ENCODE data around the gene ZNF436. TPM values are rescaled to one million over a fixed set of nuclear protein-coding genes. Genes with fewer than 3 reads are reported as not detected.

The ZNF436 gene
- total and polyA plus RNA-seq, 2 of the 8 experiments (the other 6 are each of a cell fraction or from before 2014, with no cell fraction given), result 0.65 to 1.8 TPM

DNA sequence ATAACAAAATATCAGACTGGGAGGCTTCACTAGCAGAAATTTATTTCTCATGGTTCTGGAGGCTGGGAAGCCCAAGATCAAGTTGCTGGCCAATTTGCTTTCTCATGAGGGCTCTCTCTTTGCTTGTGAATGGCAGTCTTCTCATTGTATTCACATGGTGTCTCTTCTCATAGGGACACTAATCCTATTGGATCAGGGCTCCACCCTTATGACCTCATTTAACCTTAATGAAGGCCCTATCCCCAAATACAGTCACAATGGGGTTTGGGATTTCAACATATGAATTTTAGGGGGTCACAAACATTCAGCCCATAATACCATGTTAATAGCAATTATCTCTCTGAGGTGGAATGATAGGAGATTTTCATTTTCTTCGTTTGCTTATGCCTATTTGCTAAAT, 29.6 kb upstream of the ZNF436 start:
- Histone ChIP-seq H2BK15ac (ENCODE audit: low read length) (no peak overlapping the region), H2BK5ac (ENCODE audit: low read depth, low read length) (no peak overlapping the region), H3K14ac (ENCODE audit: insufficient read length) (no peak overlapping the region), H3K23ac (ENCODE audit: insufficient read length) (no peak overlapping the region), H2BK20ac (ENCODE audit: low read length) (no peak overlapping the region), H2BK12ac (ENCODE audit: low read depth, low read length) (no peak overlapping the region), H4K8ac (ENCODE audit: extremely low read depth, insufficient read depth, low read length) (no peak overlapping the region), H3K27me3 (replicated peaks in 1 of 4; ENCODE audit: control insufficient read depth in 3 of 4, extremely low read depth in 1 of 4, insufficient read depth in 3 of 4, low read length in 3 of 4) (peaks cover 34 to 89% (median 66%) of the 10 kb centered on the region in 4 experiments), H2AK5ac (ENCODE audit: low read depth, low read length) (no peak overlapping the region), H3K79me1 (ENCODE audit: low read depth, low read length) (no peaks in the 10 kb centered on the region), H3K4me1 (replicated peaks in 1 of 4; ENCODE audit: control insufficient read depth in 3 of 4, insufficient read depth in 4 of 4, low read length in 3 of 4) (peaks cover 0 to 13% (median 5%) of the 10 kb centered on the region in 4 experiments; a peak in 6 of 7 replicates), H2AFZ (ENCODE audit: low read length) (no peak overlapping the region), H4K20me1 (replicated peaks in 1 of 2; ENCODE audit: control insufficient read depth in 1 of 2, insufficient read depth in 2 of 2, low read length in 2 of 2) (peaks cover 2 to 7% of the 10 kb centered on the region in 2 experiments), H3K4me3 (ENCODE audit: extremely low read depth in 1 of 4, insufficient read depth in 2 of 4, low read depth in 3 of 4, low read length in 4 of 4) (no peak overlapping the region), H3K36me3 (ENCODE audit: control insufficient read depth in 2 of 4, insufficient read depth in 4 of 4, low read length in 3 of 4) (no peaks in the 10 kb centered on the region), H3K23me2 (ENCODE audit: low read depth, low read length) (0 out of 2 replicates have a peak, but pooled peaks cover 1% of the 10 kb centered on the region), H3K56ac (replicated peaks; ENCODE audit: insufficient read length, low read depth, low read length) (no peak overlapping the region), H3K79me2 (ENCODE audit: control insufficient read depth in 1 of 2, insufficient read depth in 2 of 2, low read length in 2 of 2) (no peaks in the 10 kb centered on the region), H3K18ac (ENCODE audit: extremely low read depth, low read length) (no peak overlapping the region), H3K27ac (ENCODE audit: low read depth, low read length) (no peak overlapping the region), H3K9ac (replicated peaks in 1 of 4; ENCODE audit: extremely low read depth in 1 of 4, low read depth in 3 of 4, low read length in 3 of 4) (no peak overlapping the region), H3K4ac (replicated peaks; ENCODE audit: insufficient read length, low read depth, low read length) (no peak overlapping the region), H4K5ac (ENCODE audit: insufficient read length, low read depth, low read length) (no peak overlapping the region), H2BK120ac (replicated peaks; ENCODE audit: low read depth, low read length) (no peak overlapping the region), H3K9me3 (ENCODE audit: insufficient read depth in 2 of 2, low read depth in 1 of 2, low read length in 1 of 2) (no peaks in the 10 kb centered on the region), H4K91ac (replicated peaks; ENCODE audit: insufficient read length, low read length) (no peak overlapping the region), H3K4me2 (ENCODE audit: insufficient read depth in 1 of 2, low read depth in 2 of 2, low read length in 2 of 2) (no peak overlapping the region)
- ChIA-PET POLR2A (ENCODE audit: partially characterized antibody) (interaction anchor here (1.3 kb wide), 1 partner anchor 55 kb away, joined by 5 read pairs; the partner anchor contains the start of gene HNRNPR), CTCF (ENCODE audit: partially characterized antibody) (no interaction called here)
- no peak for FAIRE-seq
- 84% methylated on average over 1 of the region's 1 CpG; no CpG with 5 or more reads in 1 of the 2 experiments for WGBS, 2 experiments (ENCODE audit: extremely low coverage in 1 of 2, insufficient coverage in 1 of 2, insufficient read length in 1 of 2, insufficient replicate concordance in 2 of 2, low coverage in 1 of 2, low lambda C conversion rate in 2 of 2, missing lambda C conversion rate in 1 of 2)
- no peak for DNase-seq (ENCODE audit: low read depth in 1 of 2, low spot score in 2 of 2)
- TF ChIP-seq, protein P1, sequence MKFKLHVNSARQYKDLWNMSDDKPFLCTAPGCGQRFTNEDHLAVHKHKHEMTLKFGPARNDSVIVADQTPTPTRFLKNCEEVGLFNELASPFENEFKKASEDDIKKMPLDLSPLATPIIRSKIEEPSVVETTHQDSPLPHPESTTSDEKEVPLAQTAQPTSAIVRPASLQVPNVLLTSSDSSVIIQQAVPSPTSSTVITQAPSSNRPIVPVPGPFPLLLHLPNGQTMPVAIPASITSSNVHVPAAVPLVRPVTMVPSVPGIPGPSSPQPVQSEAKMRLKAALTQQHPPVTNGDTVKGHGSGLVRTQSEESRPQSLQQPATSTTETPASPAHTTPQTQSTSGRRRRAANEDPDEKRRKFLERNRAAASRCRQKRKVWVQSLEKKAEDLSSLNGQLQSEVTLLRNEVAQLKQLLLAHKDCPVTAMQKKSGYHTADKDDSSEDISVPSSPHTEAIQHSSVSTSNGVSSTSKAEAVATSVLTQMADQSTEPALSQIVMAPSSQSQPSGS (IDR thresholded peaks at IDR 0.05; ENCODE audit: low read length), result no peak
- TF ChIP-seq TBP (IDR thresholded peaks at IDR 0.05; ENCODE audit: low read depth, low read length) (no peak), SP1 (IDR thresholded peaks at IDR 0.05; ENCODE audit: low read depth, low read length) (no peak), HDAC6 (IDR thresholded peaks at IDR 0.05; ENCODE audit: low read depth, low read length) (no peak), EP300 (IDR thresholded peaks at IDR 0.05; ENCODE audit: borderline replicate concordance in 1 of 2, low read depth in 2 of 2, low read length in 2 of 2) (no peak), SIX5 (IDR thresholded peaks at IDR 0.05; ENCODE audit: low read depth, low read length) (no peak), NANOG (IDR thresholded peaks at IDR 0.05; ENCODE audit: insufficient read depth, low read depth, low read length, poor library complexity, severe bottlenecking) (no peak), RNF2 (IDR thresholded peaks at IDR 0.05; ENCODE audit: borderline replicate concordance, low read depth, low read length, missing control alignments, poor library complexity, severe bottlenecking) (no peak)
- TF ChIP-seq, protein P2, sequence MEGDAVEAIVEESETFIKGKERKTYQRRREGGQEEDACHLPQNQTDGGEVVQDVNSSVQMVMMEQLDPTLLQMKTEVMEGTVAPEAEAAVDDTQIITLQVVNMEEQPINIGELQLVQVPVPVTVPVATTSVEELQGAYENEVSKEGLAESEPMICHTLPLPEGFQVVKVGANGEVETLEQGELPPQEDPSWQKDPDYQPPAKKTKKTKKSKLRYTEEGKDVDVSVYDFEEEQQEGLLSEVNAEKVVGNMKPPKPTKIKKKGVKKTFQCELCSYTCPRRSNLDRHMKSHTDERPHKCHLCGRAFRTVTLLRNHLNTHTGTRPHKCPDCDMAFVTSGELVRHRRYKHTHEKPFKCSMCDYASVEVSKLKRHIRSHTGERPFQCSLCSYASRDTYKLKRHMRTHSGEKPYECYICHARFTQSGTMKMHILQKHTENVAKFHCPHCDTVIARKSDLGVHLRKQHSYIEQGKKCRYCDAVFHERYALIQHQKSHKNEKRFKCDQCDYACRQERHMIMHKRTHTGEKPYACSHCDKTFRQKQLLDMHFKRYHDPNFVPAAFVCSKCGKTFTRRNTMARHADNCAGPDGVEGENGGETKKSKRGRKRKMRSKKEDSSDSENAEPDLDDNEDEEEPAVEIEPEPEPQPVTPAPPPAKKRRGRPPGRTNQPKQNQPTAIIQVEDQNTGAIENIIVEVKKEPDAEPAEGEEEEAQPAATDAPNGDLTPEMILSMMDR (IDR thresholded peaks at IDR 0.05; ENCODE audit: control extremely low read depth in 1 of 3, insufficient read depth in 1 of 3, low read depth in 1 of 3, low read length in 3 of 3), result no peak
